Ovary (tissue), 3 donors: Measurements from ENCODE around the gene PPM1D.

Experiments
- CTCF ChIP-seq, 3 donors: fragments of 450-650 bp in 2 of 3; fragments of 200-600 bp in 1 of 3; IDR thresholded peaks; one replicate each; pipeline versions ENCODE4 v1.5.1 to v1.8.0; 2016 to 2022; ENCODE audit warnings: antibody characterized with exemption in 3 of 3, mild to moderate bottlenecking in 1 of 3
- POLR2A ChIP-seq: fragments of 450-650 bp; IDR thresholded peaks from one replicate; pipeline ENCODE4 v1.6.1; 2017; ENCODE audit warnings: antibody characterized with exemption, mild to moderate bottlenecking, moderate library complexity
- donor health status: DM: no; HTN: no; CAD: no.

DNA sequence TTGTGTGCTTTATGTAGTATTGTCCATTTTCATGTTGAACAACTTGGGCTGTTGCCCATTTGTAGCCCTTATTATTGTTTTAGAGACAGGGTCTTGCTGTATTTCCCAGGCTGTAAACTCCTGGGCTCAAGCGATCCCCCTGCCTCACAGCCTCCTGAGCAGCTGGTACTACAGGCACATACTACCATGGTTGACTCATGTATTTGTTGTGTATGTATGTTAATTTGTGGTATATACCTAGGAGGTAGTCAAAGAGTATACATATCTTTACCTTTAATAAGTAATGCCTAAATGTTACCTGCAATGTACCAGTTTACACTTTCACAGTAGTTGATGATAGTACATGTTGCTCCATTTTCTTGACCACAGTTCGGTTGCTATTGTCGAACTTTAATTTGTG, 18.1 kb downstream of the PPM1D start:
- TF ChIP-seq POLR2A, result no peak
- no peak for TF ChIP-seq CTCF (IDR thresholded peaks at IDR 0.05)
